HL-60 (cell line): ENCODE data around the gene PPP1R13L.

ENCODE experiments used
- DNase-seq, 2 experiments: peaks; one replicate each; pipeline ENCODE4 v3.0.0-alpha.2; 2010 to 2020; ENCODE audit warnings: low read depth in 1 of 2, low spot score in 1 of 2
- H3K27ac ChIP-seq: fragments of 250-450 bp; sonication (Bioruptor Pico); replicated peaks from 2 replicates; pipeline ENCODE4 v1.5.1; 2020; ENCODE audit warnings: mild to moderate bottlenecking, moderate library complexity
- H3K27me3 ChIP-seq: fragments of 250-450 bp; sonication (Bioruptor Pico); 2 replicates; pipeline ENCODE4 v1.5.1; 2021; ENCODE audit warnings: mild to moderate bottlenecking, moderate library complexity; ENCODE audit not compliant: insufficient read depth, poor library complexity, severe bottlenecking
- H3K4me3 ChIP-seq: replicated peaks from 2 replicates; pipeline ENCODE4 v1.5.1; 2011; ENCODE audit warnings: mild to moderate bottlenecking, control low read depth, low read length; ENCODE audit not compliant: insufficient read depth
- CTCF ChIP-seq: IDR thresholded peaks from one replicate; pipeline ENCODE4 v1.5.1; 2011; ENCODE audit warnings: low read length, control low read depth, inconsistent platforms; ENCODE audit not compliant: insufficient read depth
- GABPA ChIP-seq: IDR thresholded peaks from 2 replicates; pipeline ENCODE4 v1.6.1; 2012; ENCODE audit warnings: low read depth
- POLR2AphosphoS5 ChIP-seq: IDR thresholded peaks from 2 replicates; pipeline ENCODE4 v1.6.1; 2012; ENCODE audit warnings: low read depth
- REST ChIP-seq: IDR thresholded peaks from 2 replicates; pipeline ENCODE4 v1.6.1; 2012; ENCODE audit warnings: low read depth; ENCODE audit not compliant: insufficient replicate concordance
- SPI1 ChIP-seq: IDR thresholded peaks from 2 replicates; pipeline ENCODE4 v1.6.1; 2012; ENCODE audit warnings: low read depth, mild to moderate bottlenecking, borderline replicate concordance

The PPP1R13L gene

GRCh38 chr19:45403781-45404556 is 900 bp downstream of the PPP1R13L start:
- TF ChIP-seq POLR2AphosphoS5 = no peak
- no peak for TF ChIP-seq CTCF
- TF ChIP-seq GABPA = no peak
- TF ChIP-seq SPI1 = no peak
- no peak for TF ChIP-seq REST
- no peaks in the 10 kb centered on the region for H3K27me3 ChIP-seq
- H3K4me3 ChIP-seq = no peak overlapping the region
- peak in 1 of 2 experiments; percentile 51 for DNase-seq
- no peak overlapping the region for H3K27ac ChIP-seq

GRCh38 chr19:45403272-45403671 is 1.6 kb downstream of the PPP1R13L start:
- TF ChIP-seq CTCF (no peak), REST (no peak), GABPA (no peak), SPI1 (no peak), POLR2AphosphoS5 (no peak)
- DNase-seq = no peak
- Histone ChIP-seq H3K4me3 (no peak overlapping the region), H3K27me3 (no peaks in the 10 kb centered on the region), H3K27ac (no peak overlapping the region)

- Histone ChIP-seq H3K4me3 (no peak overlapping the region), H3K27me3 (no peaks in the 10 kb centered on the region), H3K27ac (no peak overlapping the region)
- no peak for DNase-seq
- TF ChIP-seq CTCF (no peak), POLR2AphosphoS5 (no peak), SPI1 (no peak), REST (no peak), GABPA (no peak)
Observed at GRCh38 chr19:45402298-45403061, 2.4 kb downstream of the PPP1R13L start.
